SIG-M5 (cell line): ENCODE measurements around the gene NPHP4.

Experiments used
- DNase-seq: peaks from one replicate; lab custom pipeline; 2025; lab: John Stamatoyannopoulos, UW

The NPHP4 gene

DNA sequence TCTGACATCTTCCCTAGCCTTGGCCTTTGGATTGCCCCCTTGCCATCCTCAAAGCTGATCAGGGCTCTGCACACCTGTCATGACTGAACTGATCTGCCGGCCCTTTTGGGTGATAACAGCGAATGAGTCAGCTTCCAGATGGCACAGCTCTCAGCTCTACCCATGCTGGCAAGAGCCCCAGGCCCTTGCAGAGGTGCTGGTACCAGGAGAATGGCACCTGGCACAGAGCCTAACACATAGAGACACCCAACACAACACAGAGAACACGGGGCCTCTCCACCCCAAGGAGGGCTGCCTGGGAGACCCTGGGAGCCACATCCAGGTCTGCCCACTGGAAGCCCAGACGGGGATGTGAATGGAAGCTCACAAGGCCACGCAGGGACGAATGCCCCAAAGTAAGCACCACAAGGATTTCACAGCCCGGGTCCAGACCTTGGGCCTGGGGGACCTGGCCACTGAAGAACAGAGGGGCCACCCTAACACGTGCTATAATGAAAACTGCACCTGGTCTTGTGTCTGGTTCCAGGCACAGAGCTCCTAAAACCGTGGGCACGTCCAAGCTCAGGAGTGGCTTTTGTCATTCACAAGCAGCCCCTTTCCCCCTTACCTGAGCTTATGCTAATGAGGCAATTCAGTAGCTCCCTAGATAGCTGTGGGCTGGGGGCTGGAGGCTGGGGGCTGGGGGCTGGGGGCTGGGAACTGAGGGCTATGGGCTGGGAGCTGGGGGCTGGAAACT lies 160.5 kb downstream of the NPHP4 start:
- no peak for DNase-seq

DNA sequence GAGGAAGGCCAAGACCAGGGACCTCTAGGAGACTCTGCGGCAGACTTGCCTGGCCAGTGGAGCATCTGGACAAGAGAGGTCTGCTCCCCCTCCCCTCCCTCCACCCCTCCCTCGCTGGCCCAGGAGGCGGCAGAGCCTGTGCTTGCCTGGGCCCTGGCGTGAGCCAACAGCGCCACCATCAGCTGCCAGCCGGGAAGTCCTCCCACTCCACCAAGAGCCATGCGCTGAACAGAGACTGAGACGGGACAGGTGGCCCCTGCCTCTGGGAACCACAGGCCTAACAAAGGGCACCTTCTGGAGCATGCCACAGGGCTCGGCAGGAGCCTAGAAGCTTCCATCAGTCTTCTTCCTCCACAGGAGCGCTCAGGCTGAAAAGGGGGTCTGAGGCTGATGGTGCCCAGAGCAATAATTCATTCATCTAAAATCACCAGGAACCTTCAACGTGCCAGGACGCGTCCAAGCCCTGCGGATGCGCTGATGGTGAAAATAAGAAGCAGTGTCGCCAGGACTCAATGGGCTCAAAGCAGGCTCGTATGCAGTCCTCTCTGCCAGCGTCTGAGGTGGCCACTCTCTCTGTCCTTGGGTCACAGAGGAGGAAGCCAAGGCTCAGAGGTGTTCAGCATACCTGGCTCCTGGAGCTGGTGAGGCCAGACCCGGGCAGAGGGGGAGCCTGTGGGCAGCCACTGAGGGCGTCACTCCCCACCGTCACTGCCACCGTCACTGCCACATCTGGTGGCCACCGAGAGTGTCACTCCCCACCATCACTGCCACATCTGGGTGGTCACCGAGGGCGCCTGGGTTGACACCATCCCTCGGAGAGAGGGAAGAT lies 161.2 kb downstream of the NPHP4 start:
- DNase-seq = no peak

DNA sequence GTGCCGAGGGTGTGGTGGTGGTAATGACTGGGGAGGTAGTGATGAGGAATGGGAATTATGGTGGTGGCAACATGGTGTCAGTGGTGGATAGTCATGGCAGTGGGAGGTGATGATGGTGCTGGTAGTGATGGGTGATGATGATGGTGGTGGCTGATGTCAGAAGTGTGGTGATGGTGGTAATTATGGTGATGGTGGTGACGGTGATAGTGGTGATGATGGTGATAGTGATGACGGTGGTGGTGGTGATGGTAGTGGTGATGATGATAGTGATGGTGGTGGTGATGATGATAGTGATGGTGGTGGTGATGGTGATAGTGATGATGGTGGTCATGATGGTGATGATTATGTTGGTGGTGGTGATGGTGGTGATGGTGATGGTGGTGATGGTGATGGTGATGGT lies 162.8 kb downstream of the NPHP4 start:
- DNase-seq = no peak

DNA sequence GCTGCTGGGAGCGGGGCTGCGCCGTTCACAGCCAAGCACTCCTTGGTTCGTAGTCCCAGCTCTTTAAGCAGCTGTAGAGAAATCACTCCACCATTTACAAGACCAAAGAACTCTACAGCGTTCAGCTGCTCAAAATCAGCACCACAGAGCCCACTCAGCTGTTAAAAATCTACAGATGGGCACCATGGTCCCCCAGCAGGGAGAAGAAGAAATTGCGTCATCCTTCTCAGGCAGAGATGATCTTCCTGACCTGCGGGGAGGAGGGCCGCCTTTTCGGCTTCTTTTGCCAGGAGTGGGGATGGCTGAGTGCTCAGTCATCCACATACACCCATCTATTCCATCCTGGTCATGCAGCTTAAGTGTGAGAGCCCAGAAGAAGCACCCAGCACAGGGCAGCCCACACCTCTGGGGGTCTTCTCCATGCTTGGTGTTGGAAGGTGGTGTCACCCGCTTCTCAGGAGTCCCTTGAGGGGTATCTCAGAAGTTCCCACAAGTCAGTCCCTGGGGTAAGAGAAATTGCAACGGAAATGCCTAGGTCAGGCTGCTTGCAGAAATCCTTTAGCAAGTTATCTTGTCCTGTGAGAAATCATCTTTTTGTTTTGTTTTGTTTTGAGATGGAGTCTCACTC lies 163.8 kb downstream of the NPHP4 start:
- DNase-seq = no peak

DNA sequence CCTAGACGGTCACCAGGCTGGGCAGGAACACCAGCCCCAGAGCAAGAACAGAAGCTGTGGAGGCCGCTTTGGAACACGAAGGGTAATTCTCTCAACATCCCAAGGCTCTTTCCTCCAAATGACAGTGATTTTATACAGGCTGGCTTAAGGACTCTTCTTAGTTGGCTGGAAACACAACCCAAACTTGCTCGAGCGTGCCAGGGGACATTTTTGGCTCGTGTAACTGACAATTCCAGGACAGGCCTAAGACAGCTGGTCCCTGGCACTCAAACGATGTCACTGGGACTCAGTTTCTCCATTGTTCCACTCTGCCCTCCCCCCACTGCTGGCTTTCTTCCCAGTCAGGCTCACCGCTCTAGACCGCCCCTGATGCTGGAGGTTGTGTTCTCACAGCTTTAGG lies 164.7 kb downstream of the NPHP4 start:
- DNase-seq = no peak

DNA sequence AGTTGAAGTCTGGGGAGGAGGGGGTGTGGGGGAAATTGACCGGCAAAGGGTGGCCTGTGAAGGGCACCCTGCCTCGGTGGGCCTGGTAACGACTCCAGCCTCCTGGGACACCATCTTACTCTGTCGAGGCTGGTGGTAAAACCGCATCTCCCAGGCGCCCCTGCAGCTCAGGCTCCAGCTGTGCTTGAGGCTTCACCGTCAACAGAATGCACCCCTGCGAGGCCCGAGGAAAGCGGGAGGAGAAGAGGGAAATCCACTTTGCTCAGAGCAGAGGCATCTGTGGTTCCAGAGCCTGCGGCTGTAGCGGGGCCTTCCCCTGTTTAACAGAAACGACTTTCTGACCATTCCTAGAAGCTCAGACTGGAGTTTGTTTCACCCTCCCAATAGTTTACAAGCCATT lies 165.6 kb downstream of the NPHP4 start:
- DNase-seq = no peak

DNA sequence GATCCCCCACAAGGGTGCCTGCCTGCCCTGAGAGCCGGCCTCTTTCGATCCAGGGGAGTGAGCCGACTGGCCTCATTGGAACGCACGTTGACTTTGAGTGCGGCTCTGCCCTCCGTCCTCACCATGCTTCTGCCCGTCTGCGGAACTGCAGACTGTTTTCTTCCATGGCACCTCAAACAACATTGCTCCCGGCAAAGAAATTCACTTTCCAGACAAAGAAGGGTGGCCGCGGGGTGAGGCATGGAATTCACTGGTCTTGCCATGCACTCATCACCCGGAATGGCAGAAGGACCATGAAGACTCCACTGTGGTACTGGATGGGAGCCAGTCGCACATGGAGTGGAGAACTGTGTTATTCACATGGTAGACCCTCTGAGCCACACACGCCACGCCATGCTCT lies 169.5 kb downstream of the NPHP4 start:
- no peak for DNase-seq

DNA sequence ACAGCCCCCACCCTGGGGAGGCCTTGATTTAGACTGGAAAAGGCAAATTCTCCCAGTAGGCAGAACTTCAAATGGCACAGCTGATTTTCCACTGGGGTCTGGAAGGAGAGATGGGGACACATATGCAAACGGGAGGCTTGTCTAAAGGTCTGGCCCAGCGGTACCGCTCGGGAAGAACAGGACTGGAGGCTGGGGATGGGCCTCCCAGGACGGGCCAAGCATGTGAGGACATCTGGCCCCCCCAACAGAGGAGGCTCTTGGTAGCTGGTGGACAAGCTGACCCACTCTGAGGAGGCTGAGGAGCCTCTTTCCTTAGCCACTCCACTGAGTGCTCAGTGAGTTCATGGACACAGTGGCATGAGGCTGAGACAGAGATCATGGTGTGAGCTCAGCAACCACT lies 170.0 kb downstream of the NPHP4 start:
- no peak for DNase-seq

DNA sequence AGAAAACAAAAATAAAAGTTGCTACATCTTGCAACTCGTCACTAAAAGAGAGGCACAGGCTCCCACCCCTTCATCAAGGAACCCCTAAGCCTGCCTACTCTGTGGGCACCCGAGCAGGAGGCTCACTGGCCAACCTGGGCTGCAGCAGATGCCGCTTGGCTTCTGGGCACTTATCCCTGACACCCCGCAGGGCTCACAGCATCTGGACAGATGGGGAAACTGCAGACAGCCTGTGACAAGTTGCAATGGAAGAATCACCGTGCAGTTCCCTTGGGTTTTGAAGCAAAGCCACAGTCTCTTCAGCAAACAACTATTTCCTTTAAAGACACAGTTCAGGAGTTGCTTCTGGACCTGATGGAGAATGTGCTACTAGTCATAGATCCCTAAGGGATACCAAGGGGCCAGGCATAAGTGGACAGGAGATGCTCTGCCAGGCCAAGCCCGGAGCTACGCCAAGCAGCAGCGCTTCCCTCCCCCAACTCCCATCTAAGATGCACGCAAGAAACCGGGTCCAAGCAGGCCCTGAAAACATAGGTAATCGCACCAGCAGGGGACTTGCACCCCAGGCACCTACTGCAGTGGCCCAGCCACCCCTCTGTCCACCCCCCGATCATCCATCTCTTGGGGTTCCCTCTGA lies 170.6 kb downstream of the NPHP4 start:
- DNase-seq = no peak

DNA sequence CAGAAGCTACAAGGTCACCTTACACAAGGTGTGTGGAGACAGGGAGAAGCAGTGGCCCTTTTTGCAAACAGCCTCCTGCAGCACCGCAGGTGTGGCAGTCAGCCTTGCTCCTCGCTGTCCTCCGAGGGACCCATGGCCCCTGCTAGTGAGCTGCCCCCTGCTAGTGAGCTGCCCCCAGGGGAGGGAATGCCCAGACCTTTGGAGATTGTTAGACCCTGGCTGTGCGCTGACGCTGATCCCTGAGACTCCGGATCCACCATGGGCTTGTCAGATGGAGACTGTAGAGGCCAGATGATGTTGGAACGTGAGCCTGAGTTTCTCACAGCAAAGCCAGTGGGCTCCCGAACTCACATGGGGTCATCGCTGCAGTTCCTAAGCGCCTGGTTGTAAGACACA lies 172.2 kb downstream of the NPHP4 start:
- DNase-seq = no peak

DNA sequence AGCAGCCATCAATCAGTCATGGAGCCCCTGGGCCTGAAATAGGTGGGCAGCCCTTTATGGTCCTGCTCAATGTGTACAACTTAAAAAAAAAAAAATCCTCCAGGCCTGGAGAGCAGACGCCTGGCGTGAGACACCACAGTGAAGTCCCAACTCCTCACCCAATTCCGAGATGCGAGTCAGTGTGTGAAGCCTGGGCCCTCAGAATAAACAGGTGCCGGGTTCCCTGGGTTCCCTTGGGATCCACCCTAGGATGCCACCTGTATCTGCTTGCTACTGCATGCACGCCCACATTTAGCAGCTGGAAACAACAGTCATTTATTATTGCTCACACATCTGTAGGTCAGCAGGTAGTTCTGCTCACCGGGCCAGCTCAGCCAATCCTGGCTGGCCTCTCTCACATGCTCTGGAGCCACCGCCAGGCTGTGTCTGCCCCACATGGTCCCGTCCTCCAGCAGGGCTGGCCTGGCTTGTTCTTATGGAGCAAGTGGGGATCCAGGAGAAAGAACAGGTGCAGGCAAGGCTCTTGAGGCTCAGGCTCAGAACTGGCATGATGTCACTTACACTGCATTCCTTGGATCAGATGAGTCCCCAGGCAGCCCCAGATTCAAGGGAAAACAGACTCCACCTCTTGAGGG lies 172.7 kb downstream of the NPHP4 start:
- DNase-seq = no peak

DNA sequence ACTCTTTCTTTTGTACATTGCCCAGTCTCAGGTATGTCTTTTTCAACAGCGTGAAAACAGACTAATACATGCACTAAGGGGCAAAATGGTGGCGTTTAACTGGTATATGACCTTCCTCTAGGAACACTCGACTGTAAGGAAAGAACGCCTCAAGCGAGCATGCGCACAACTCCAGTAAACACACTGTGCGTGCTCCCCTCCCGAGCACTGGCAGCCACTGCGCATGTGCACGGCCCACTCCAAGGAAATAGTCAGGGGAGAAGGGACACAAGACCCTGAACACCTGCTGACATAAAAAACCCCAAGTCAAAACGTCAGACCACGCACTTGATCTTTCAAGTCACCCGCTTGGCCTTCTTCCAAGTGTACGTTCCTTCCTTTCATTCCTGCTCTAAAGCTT lies 173.5 kb downstream of the NPHP4 start:
- DNase-seq = no peak

DNA sequence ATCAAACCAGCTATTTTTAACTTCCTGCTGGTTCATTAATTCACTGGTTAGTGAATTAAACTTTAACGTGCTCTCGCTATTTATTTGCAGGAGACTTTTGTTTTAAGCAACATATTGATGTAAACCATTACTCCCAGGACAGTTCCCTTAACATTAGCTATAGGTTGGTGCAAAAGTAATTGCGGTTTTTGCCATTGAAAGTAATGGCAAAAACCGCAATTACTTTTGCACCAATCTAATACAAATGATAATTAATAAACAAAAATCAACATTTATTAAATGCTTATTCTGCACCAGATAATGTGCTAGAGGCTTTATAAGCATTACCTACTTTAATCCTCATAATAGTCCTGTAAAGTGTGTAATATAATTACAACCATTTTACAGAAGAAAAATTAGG lies 176.5 kb downstream of the NPHP4 start:
- DNase-seq = no peak

DNA sequence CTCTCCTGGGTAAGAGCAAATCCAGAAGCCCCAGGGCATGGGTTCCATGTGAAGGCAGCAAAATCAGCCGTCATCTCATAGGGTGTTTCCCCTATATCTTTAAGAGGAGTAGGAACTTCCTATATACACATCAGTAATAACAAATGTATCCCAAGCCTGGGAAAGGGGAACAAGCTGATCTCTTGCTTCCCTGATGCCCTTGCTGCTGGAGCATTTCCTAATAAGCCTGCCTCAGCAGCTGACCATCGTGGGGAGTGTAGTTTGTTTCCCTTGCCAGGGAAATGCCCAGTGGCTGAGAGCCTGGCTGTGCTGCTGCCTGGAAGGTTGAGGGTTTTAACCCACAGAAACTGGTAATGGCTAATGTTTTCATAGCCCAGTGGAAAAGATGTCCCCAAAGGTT lies 177.0 kb downstream of the NPHP4 start:
- DNase-seq = no peak

DNA sequence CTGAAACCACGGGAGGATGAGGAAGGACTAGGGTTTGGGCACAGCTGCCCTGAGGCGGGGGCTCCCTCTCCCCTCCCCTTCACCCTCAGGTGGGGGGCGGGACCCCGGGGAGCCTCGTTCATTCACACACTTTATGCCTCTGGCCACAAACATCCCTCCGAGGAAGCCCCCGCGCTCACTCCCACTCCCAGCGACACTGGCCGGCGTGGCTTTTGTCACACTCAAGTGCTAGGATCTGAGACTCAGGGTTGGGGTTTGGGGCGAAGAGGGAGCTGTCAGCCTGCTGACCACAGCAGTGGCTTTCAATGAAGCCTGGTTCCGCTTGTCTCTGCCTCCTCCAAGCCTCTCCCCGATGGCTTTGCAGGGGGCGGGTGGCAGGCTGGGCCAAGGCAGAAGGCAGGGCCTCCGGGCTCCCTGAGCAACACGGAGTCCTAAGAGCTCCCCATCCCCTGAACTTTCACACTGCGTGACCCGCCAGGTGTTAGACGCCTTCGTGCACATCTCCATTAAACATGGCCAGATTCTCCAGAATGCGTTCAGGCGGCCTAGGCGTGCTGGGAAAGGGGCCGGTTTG lies 178.1 kb downstream of the NPHP4 start:
- no peak for DNase-seq

DNA sequence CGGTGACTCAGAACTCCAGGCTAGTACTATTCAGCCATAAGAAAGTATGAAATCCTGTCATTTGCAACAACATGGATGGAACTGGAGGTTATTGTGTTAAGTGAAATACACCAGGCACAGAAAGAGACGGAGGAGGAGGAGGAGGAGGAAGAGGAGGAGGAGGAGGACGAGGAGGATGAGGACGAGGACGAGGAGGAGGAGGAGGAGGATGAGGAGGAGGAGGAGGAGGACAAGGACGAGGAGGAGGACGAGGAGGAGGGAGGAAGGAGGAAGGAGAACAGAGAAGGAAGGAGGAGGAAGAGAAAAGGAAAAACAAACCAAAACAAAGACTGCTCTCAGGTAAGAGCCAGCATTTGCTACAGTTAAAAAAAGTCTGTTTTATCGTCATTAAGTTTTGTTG lies 178.7 kb downstream of the NPHP4 start:
- DNase-seq = no peak
